GM12878 (cell line): ENCODE results near the gene OOSP3. TPM values are rescaled to one million over a fixed set of nuclear protein-coding genes. Genes with fewer than 3 reads are reported as not detected.
A peak's percentile ranks its signal among the peaks of the same experiment; 100 is the strongest.

Experiments
- ATAC-seq: fragments of 200-7000 bp; cut with Tn5 transposase; 3 replicates; pipeline ENCODE4 v1.9.1; 2020; ENCODE audit warnings: mild to moderate bottlenecking, moderate library complexity
- Bru-seq: library from RNA; stranded (reverse); fragments of 400-500 nt; gene quantifications from one replicate; lab custom pipeline; 2021; lab: Mats Ljungman, UMichigan
- BruChase-seq, 2 experiments: library from RNA; stranded (reverse); fragments of 400-500 nt; gene quantifications; one replicate each; lab custom pipeline; 2021; lab: Mats Ljungman, UMichigan
- BruUV-seq: library from RNA; stranded (reverse); fragments of 400-500 nt; replicated peaks from 2 replicates; lab custom pipeline; 2021; lab: Mats Ljungman, UMichigan
- CTCF ChIA-PET: fragments of 300-600 bp; sonication (Branson Sonifier 250); formaldehyde crosslinking; extraction: SDS; loops from one replicate; lab custom pipeline; 2021; ENCODE audit warnings: inconsistent platforms; lab: Yijun Ruan, JAX
- POLR2A ChIA-PET: fragments of 350-600 bp; formaldehyde crosslinking; extraction: SDS; loops from one replicate; lab custom pipeline; 2021; ENCODE audit warnings: inconsistent platforms; lab: Charles Lee
- RAD21 ChIA-PET: fragments of 300-600 bp; sonication (Branson Sonifier 250); formaldehyde crosslinking; loops from one replicate; lab custom pipeline; 2023; ENCODE audit warnings: antibody characterized with exemption; ENCODE audit not compliant: unreplicated experiment; lab: Charles Lee
- SMC1A ChIA-PET: fragments of 300-600 bp; sonication (Branson Sonifier 250); formaldehyde crosslinking; loops from one replicate; lab custom pipeline; 2023; ENCODE audit not compliant: unreplicated experiment, uncharacterized antibody; lab: Charles Lee
- DNase-seq: peaks from one replicate; pipeline ENCODE4 v3.0.0-alpha.2; 2011; ENCODE audit warnings: low read depth, low spot score
- FAIRE-seq: peaks from 3 replicates; lab custom pipeline; 2011; peaks lifted over from hg19 to GRCh38; lab: Jason Lieb, UNC
- H2AFZ ChIP-seq: 2 replicates; pipeline ENCODE4 v1.6.0; 2011; ENCODE audit warnings: low read depth, low read length, control low read depth; ENCODE audit not compliant: control insufficient read depth
- H3K27ac ChIP-seq: 2 replicates; pipeline ENCODE4 v1.5.1; 2011; ENCODE audit warnings: control low read depth; ENCODE audit not compliant: control insufficient read depth, insufficient read depth
- H3K27me3 ChIP-seq, 2 experiments: replicated peaks in 1 of 2; 2 replicates each; pipeline versions ENCODE4 v1.6.0 to v1.6.1; 2011; ENCODE audit warnings: low read length in 1 of 2; ENCODE audit not compliant: control insufficient read depth in 2 of 2, insufficient read depth in 2 of 2
- H3K36me3 ChIP-seq, 2 experiments: 2 replicates each; pipeline ENCODE4 v1.5.1; 2011; ENCODE audit warnings: low read length in 1 of 2; ENCODE audit not compliant: control insufficient read depth in 2 of 2, insufficient read depth in 2 of 2
- H3K4me1 ChIP-seq: 2 replicates; pipeline ENCODE4 v1.6.1; 2011; ENCODE audit warnings: mild to moderate bottlenecking, low read length, moderate library complexity, mixed read lengths; ENCODE audit not compliant: control insufficient read depth, insufficient read depth
- H3K4me2 ChIP-seq: 2 replicates; pipeline ENCODE4 v1.6.0; 2011; ENCODE audit warnings: control low read depth; ENCODE audit not compliant: control insufficient read depth, insufficient read depth
- H3K4me3 ChIP-seq: fragments of 200-600 bp; sonication (generic); 2 replicates; pipeline ENCODE4 v1.5.1; 2016
- H3K79me2 ChIP-seq: 2 replicates; pipeline ENCODE4 v1.6.0; 2011; ENCODE audit warnings: low read length; ENCODE audit not compliant: control insufficient read depth, insufficient read depth
- H3K9ac ChIP-seq: 2 replicates; pipeline ENCODE4 v1.8.0; 2011; ENCODE audit warnings: low read length, control low read depth, mixed read lengths; ENCODE audit not compliant: control insufficient read depth, insufficient read depth
- H3K9me3 ChIP-seq: replicated peaks from 3 replicates; pipeline ENCODE4 v1.5.1; 2011; ENCODE audit warnings: mild to moderate bottlenecking, low read length; ENCODE audit not compliant: control insufficient read depth, insufficient read depth
- H4K20me1 ChIP-seq: 2 replicates; pipeline ENCODE4 v1.6.0; 2011; ENCODE audit not compliant: control insufficient read depth, insufficient read depth
- CTCF ChIP-seq, 3 experiments: IDR thresholded peaks in 2 of 3; conservative IDR thresholded peaks in 1 of 3; 2 replicates each; pipeline ENCODE4 v1.5.1; 2011; ENCODE audit warnings: low read depth in 3 of 3, low read length in 3 of 3, mild to moderate bottlenecking in 3 of 3, control low read depth in 2 of 3, moderate library complexity in 2 of 3, inconsistent platforms in 1 of 3, mixed read lengths in 1 of 3; ENCODE audit not compliant: control insufficient read depth in 2 of 3, insufficient read depth in 1 of 3; ENCODE audit errors: extremely low read depth in 1 of 3
- YY1 ChIP-seq: IDR thresholded peaks from 2 replicates; pipeline ENCODE4 v1.6.1; 2011; ENCODE audit warnings: low read depth, mild to moderate bottlenecking, low read length
- WGBS: methylation state at CpG from one replicate; pipeline ENCODE4 v1.1.6; 2016; ENCODE audit warnings: low lambda C conversion rate; ENCODE audit not compliant: insufficient replicate concordance, insufficient coverage; ENCODE audit errors: missing lambda C conversion rate; 5-methylcytosine and 5-hydroxymethylcytosine counted together
- in situ Hi-C: fragments of 300-500 bp; cut with MboI; formaldehyde crosslinking; loops from 9 replicates; pipeline ENCODE4 v1.14.3; 2018; ENCODE audit warnings: mixed read lengths
- intact Hi-C: fragments of 100-400 bp; cut with micrococcal nuclease; formaldehyde crosslinking; loops from one replicate; pipeline ENCODE4 v1.14.2; 2022; ENCODE audit not compliant: unreplicated experiment
- long read RNA-seq, 2 experiments: library from polyadenylated mRNA; unstranded; transcript quantifications; one replicate each; pipeline ENCODE4 v2.0.0, GENCODE V29; 2019 to 2020
- polyA minus RNA-seq, 3 experiments: library from RNA; depleted of rRNA, polyadenylated mRNA; stranded (reverse); fragments of >200 nt; gene quantifications; 2 replicates each; pipeline ENCODE4 v1.2.3, GENCODE V29; 2011
- polyA plus RNA-seq, 11 experiments: library from polyadenylated mRNA; depleted of rRNA in 4 of 11; unstranded in 6 of 11; stranded (reverse) in 5 of 11; fragments of >200 nt; fragmentation: Nextera tagmentation in 4 of 11; fragmentation: Illumina TruSeq in 1 of 11; extraction: Ambion mirVana in 4 of 11; extraction: Trizol in 1 of 11; gene quantifications; 1 replicate in 1 of 11; 2 replicates in 10 of 11; pipeline versions ENCODE4 v1.2.1 to v1.2.3, GENCODE V29; 2011 to 2016; ENCODE audit warnings: inconsistent platforms in 2 of 11, missing spikeins in 2 of 11, low read depth in 1 of 11
- total RNA-seq, 4 experiments: library from RNA; depleted of rRNA in 3 of 4; stranded (reverse); fragments of >200 nt in 3 of 4; fragmentation: Illumina TruSeq in 1 of 4; extraction: Trizol in 1 of 4; gene quantifications; 2 replicates each; pipeline versions ENCODE4 v1.2.1 to v1.2.3, GENCODE V29; 2013 to 2021
- TF ChIP-seq, protein P1 (sequence below): fragments of 450-650 bp; IDR thresholded peaks from 2 replicates; pipeline ENCODE4 v1.6.1; 2017; ENCODE audit warnings: mild to moderate bottlenecking

The OOSP3 gene, protein sequence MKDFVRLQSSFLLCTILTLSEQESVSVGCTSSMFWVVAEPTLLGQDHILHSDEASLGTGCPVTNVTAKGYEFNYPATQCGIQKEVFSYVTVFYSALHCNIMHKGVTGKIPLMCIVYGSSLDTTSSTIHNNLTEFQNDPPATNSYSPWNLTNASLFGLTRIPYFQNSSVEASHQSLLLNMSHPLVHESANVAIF
- total RNA-seq (2013; cell fraction: nucleolus; rRNA removed) = not detected in 2 replicates
- not detected in 2 replicates for total RNA-seq (2014; rRNA removed)
- not detected in 2 replicates for total RNA-seq (2014; rRNA removed; fragmentation: Illumina TruSeq; extraction: Trizol)
- total RNA-seq (2021) = not detected in 2 replicates
- polyA plus RNA-seq (2011; ENCODE audit: low read depth) = not detected
- not detected in 2 replicates for polyA plus RNA-seq (2011; rRNA removed)
- polyA plus RNA-seq (2011; cell fraction: cytosol; rRNA removed) = not detected in 2 replicates
- not detected in 2 replicates for polyA plus RNA-seq (2011; cell fraction: nucleus; rRNA removed)
- polyA plus RNA-seq (2012) = not detected in 2 replicates
- polyA plus RNA-seq (2014; fragmentation: Illumina TruSeq; extraction: Trizol) = not detected in 2 replicates
- polyA plus RNA-seq (2014; fragmentation: Nextera tagmentation; extraction: Ambion mirVana) = under 1 TPM in 1 of 2 experiments, not detected in 1; 0.07 TPM
- not detected in 2 replicates for polyA plus RNA-seq (2014; rRNA removed)
- polyA plus RNA-seq (2016; fragmentation: Nextera tagmentation; extraction: Ambion mirVana) = not detected
- polyA minus RNA-seq (2011; rRNA and poly(A)+ RNA removed) = not detected in 2 replicates
- not detected in 2 replicates for polyA minus RNA-seq (2011; cell fraction: cytosol; rRNA and poly(A)+ RNA removed)
- not detected in 2 replicates for polyA minus RNA-seq (2011; cell fraction: nucleus; rRNA and poly(A)+ RNA removed)
- Bru-seq, nascent RNA = percentile 10 among the genes with signal in this experiment
- BruChase-seq, experiment 1, labeled RNA remaining after a 6-hour chase = percentile 15 among the genes with signal in this experiment
- BruChase-seq, experiment 2, labeled RNA remaining after a 2-hour chase = percentile 17 among the genes with signal in this experiment
- long read RNA-seq, experiment 1 = 0 reads
- long read RNA-seq, experiment 2 = 0 reads

GRCh38 chr11:59878575-59878974 lies at the start of gene OOSP3:
Gene OOSP3 (plus strand): TSS chr11:59878782. CDS start chr11:59878809, 27 bp downstream.
- Histone ChIP-seq H4K20me1 (no peaks in the 10 kb centered on the region), H3K4me2 (no peak within 1 kb of the TSS), H3K27ac (no peak within 1 kb of the TSS), H3K9ac (no peak within 1 kb of the TSS), H2AFZ (no peak within 1 kb of the TSS), H3K9me3 (no peaks in the 10 kb centered on the region), H3K79me2 (no peaks in the 10 kb centered on the region), H3K27me3 (no peaks in the 10 kb centered on the region), H3K4me1 (no peaks in the 10 kb centered on the region), H3K4me3 (no peak within 1 kb of the TSS), H3K36me3 (no peaks in the 10 kb centered on the region)
- SMC1A ChIA-PET = no interaction called here
- POLR2A ChIA-PET = no interaction called here
- DNase-seq (no peak), FAIRE-seq (no peak), ATAC-seq (no peak)
- in situ Hi-C loops = no loop called here
- intact Hi-C loops = no loop called here
- BruUV-seq = no TSS peak
- WGBS = 46% methylated on average over 5 of the region's 5 CpGs
- RAD21 ChIA-PET = no interaction called here
- CTCF ChIA-PET = no interaction called here
- TF ChIP-seq YY1 (no peak), CTCF (IDR thresholded peaks at IDR 0.05 in 2 of 3, conservative IDR thresholded peaks at IDR 0.05 in 1 of 3; ENCODE audit: control insufficient read depth in 2 of 3, extremely low read depth in 1 of 3, insufficient read depth in 1 of 3, low read depth in 3 of 3, low read length in 3 of 3) (no peak)
- TF ChIP-seq, protein P1, sequence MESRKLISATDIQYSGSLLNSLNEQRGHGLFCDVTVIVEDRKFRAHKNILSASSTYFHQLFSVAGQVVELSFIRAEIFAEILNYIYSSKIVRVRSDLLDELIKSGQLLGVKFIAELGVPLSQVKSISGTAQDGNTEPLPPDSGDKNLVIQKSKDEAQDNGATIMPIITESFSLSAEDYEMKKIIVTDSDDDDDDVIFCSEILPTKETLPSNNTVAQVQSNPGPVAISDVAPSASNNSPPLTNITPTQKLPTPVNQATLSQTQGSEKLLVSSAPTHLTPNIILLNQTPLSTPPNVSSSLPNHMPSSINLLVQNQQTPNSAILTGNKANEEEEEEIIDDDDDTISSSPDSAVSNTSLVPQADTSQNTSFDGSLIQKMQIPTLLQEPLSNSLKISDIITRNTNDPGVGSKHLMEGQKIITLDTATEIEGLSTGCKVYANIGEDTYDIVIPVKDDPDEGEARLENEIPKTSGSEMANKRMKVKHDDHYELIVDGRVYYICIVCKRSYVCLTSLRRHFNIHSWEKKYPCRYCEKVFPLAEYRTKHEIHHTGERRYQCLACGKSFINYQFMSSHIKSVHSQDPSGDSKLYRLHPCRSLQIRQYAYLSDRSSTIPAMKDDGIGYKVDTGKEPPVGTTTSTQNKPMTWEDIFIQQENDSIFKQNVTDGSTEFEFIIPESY = no peak
